GM19099 (cell line): Measurements from ENCODE around the gene MBD3.

Source experiments
- POLR2A ChIP-seq: IDR thresholded peaks from 3 replicates; pipeline ENCODE4 v1.6.1; 2011; ENCODE audit warnings: low read depth; ENCODE audit not compliant: insufficient read length; ENCODE audit errors: extremely low read depth

Gene MBD3

DNA sequence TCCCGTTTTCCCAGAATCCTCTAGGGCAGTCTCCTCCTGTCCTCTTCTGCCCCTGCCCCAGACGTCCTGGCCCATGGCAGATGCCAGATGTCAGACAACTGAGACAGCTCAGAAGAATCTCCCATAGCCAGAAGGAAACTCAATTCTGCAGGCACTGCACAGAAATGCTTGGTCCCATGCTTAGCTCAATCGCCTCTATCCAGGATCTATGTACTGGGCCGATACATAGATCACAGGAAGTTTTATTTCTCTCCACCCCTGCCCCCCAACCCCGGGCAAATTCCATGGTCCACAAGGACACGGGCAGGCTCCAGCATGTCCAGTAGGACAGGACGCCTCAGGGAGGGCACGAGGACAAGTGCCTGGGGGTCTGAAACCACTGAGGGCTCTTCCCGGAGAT is 4.8 kb downstream of the MBD3 start:
- no peak for TF ChIP-seq POLR2A

GRCh38 chr19:1585243-1585580 is 7.5 kb downstream of the MBD3 start:
- no peak for TF ChIP-seq POLR2A

DNA sequence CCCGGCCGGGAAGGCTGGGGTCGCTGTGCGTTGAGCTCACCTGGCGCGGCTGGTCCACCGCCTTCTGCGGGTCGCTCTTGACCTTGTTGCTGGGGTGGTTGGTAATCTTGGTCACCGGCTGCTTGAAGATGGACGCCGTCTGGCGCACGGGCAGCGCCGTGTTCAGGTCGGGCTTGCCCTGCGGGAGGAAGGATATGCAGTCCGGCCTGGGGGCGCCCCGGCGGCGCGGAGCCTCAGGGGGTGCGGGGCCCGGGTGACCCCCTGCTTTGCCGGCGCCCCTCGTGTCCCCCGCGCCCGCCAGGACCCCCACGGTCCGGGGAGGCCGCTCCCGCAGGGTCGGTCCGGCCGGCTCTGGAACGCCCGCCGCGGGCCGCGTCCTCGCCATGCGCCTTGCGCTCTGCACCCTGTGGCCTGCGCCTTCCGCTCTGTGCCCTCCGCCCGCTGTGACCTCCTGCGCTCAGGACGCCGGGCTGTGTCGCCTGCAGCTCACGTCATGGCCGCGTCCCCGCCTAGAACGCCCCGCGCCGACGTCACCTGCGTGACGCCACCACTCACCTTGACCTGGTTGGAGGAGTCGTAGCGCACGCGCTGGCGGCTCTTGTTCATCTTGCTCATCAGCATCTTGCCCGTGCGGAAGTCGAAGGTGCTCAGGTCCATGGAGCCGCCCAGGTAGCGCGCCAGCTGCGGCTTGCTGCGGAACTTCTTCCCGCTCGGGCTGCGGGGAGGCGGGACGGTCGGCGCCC is 8.0 kb downstream of the MBD3 start:
- TF ChIP-seq POLR2A = no peak

GRCh38 chr19:1582201-1582600 is 10.5 kb downstream of the MBD3 start:
- TF ChIP-seq POLR2A = no peak

GRCh38 chr19:1580957-1581356 is 11.7 kb downstream of the MBD3 start:
- no peak for TF ChIP-seq POLR2A

GRCh38 chr19:1580382-1580781 is 12.3 kb downstream of the MBD3 start:
- no peak for TF ChIP-seq POLR2A

- TF ChIP-seq POLR2A = no peak
Observed at GRCh38 chr19:1579222-1579621, 13.4 kb downstream of the MBD3 start.

GRCh38 chr19:1577929-1578618 is 14.6 kb downstream of the MBD3 start:
- TF ChIP-seq POLR2A = no peak

- TF ChIP-seq POLR2A = no peak
Observed at GRCh38 chr19:1577090-1577928, 15.4 kb downstream of the MBD3 start.

- no peak for TF ChIP-seq POLR2A
Observed at GRCh38 chr19:1576242-1577089, 16.2 kb downstream of the MBD3 start.

- no peak for TF ChIP-seq POLR2A
Observed at GRCh38 chr19:1575323-1576241, 17.1 kb downstream of the MBD3 start.

DNA sequence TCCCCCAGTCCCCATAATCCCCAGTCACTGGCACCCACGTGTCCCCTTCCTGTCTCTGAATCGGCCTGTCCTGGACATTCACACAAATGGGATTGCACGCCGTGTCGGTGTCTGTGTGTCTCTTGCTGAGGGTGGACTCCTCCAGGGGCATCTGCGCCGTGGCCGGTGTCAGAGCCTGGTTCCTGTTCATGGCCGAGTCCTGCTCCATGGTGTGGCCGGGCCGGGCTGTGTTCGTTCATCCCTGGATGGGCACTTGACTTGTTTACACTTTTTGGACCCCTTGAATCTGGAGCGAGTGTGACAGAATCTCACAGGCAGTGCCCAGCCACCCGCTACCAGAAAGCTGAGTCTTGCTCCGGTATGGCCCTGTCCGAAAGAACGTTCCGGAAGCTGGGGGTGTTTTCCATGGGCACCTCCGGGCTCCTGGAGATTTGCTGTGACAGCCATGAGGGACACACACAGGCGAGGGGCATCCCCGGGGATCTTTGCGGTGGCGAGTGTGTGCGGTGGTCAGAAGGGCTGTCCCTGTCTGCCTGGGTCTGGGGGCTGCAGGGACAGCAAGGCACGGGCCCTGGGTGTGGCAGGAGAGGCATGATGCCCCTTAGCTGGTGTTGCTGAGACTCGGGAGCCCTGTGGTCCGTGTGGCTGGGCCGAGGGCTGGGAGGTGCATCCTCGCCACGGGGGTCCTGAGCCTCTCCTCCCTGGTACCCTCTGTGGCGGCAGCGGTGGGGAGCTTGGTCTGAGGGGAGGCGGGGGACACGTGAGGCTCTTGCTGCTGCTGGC is 18.1 kb downstream of the MBD3 start:
- no peak for TF ChIP-seq POLR2A

DNA sequence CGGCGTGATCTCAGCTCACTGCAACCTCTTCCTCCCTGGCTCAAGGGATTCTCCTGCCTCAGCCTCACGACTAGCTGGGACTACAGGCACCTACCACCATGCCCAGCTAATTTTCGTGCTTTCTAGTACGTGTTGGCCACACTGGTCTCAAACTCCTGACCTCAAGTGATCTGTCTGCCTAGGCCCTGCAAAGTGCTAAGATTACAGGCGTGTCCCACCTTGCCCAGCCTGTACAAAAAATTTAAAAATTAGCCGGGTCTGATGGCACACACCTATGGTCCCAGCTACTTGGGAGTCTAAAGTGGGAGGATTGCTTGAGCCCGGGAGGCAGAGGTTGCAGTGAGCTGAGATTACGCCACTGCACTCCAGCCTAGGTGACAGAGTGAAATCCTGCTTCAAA is 19.9 kb downstream of the MBD3 start:
- TF ChIP-seq POLR2A = no peak
